ENCODE data around the gene VPS13A. TPM values are rescaled to one million over a fixed set of nuclear protein-coding genes. Genes with fewer than 3 reads are reported as not detected.

The VPS13A gene
- total and polyA plus RNA-seq, 9 of the 15 experiments (the other 6 are each of a cell fraction or from before 2014, with no cell fraction given): 5.6 to 29.9 (median 14.7) TPM

- TF ChIP-seq ATF3 (IDR thresholded peaks at IDR 0.05) (peak; percentile 78), ATF3 (CRISPR knock-in tag; conservative IDR thresholded peaks at IDR 0.05) (no peak), NCOA2 (IDR thresholded peaks at IDR 0.05; ENCODE audit: partially characterized antibody in 2 of 2) (no peak), MEIS2 (IDR thresholded peaks at IDR 0.05; ENCODE audit: partially characterized antibody) (peak; percentile 55), ETS1 (conservative IDR thresholded peaks at IDR 0.05; ENCODE audit: control insufficient read depth, low read depth, low read length) (no peak), NBN (IDR thresholded peaks at IDR 0.05; ENCODE audit: low read depth) (no peak), ARHGAP35 (IDR thresholded peaks at IDR 0.05; ENCODE audit: partially characterized antibody) (no peak), THAP7 (CRISPR knock-in tag; IDR thresholded peaks at IDR 0.05) (no peak), ZNF785 (CRISPR knock-in tag; IDR thresholded peaks at IDR 0.05) (no peak), PHB (CRISPR knock-in tag; IDR thresholded peaks at IDR 0.05) (no peak), ZNF592 (IDR thresholded peaks at IDR 0.05) (no peak), NEUROD1 (IDR thresholded peaks at IDR 0.05; ENCODE audit: borderline replicate concordance, low read depth, low read length, partially characterized antibody) (no peak), EWSR1 (IDR thresholded peaks at IDR 0.05; ENCODE audit: borderline replicate concordance, low read depth, partially characterized antibody) (no peak), CEBPG (CRISPR knock-in tag; IDR thresholded peaks at IDR 0.05) (no peak), CEBPG (tag; conservative IDR thresholded peaks at IDR 0.05 in 1 of 2, IDR thresholded peaks at IDR 0.05 in 1 of 2) (peak; percentile 43 to 73; a peak in 3 of 4 replicates), NFE2 (IDR thresholded peaks at IDR 0.05; ENCODE audit: low read depth) (peak; percentile 76), MAFK (IDR thresholded peaks at IDR 0.05; ENCODE audit: low read length) (peak; percentile 65), PBX2 (CRISPR knock-in tag; IDR thresholded peaks at IDR 0.05; ENCODE audit: low read depth) (no peak), PBX2 (tag; conservative IDR thresholded peaks at IDR 0.05; ENCODE audit: low read depth) (0 out of 2 replicates have a peak, but pooled peaks have one; percentile 26)
These were observed 47.5 kb downstream of the VPS13A start (continued) for GRCh38 chr9:77224746-77225312.

All from K562 (cell line).